ENCODE measurements around the gene CFAP58.

The CFAP58 gene

DNA sequence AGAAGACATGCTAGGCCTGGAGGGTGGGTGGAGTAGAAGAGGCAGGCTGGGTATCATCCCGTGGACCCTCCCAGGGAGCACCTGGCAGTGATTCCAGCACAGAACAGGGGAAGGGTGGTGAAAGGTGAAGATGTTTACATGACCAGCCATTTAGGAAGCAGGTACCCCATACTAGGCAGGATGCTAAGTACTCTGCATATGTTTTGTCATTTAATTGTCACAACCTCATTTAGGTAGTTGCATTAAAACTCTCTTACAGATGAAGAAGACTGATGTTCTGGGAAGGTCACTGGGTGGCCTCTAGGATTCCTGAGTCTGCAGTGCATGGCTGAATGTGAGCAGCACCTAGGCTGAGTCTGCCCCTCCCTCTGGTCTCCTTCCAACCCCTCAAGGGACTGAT lies 30.5 kb upstream of the CFAP58 start:
- no peak for DNase-seq

- DNase-seq = no peak
Measured at GRCh38 chr10:104323760-104324201, 29.9 kb upstream of the CFAP58 start.

- DNase-seq = no peak
Measured at GRCh38 chr10:104324221-104324686, 29.4 kb upstream of the CFAP58 start.

- no peak for DNase-seq
Measured at GRCh38 chr10:104324931-104325330, 28.7 kb upstream of the CFAP58 start.

- no peak for DNase-seq
Measured at GRCh38 chr10:104325436-104326435, 27.9 kb upstream of the CFAP58 start.

- no peak for DNase-seq
Measured at GRCh38 chr10:104326991-104327610, 26.5 kb upstream of the CFAP58 start.

DNA sequence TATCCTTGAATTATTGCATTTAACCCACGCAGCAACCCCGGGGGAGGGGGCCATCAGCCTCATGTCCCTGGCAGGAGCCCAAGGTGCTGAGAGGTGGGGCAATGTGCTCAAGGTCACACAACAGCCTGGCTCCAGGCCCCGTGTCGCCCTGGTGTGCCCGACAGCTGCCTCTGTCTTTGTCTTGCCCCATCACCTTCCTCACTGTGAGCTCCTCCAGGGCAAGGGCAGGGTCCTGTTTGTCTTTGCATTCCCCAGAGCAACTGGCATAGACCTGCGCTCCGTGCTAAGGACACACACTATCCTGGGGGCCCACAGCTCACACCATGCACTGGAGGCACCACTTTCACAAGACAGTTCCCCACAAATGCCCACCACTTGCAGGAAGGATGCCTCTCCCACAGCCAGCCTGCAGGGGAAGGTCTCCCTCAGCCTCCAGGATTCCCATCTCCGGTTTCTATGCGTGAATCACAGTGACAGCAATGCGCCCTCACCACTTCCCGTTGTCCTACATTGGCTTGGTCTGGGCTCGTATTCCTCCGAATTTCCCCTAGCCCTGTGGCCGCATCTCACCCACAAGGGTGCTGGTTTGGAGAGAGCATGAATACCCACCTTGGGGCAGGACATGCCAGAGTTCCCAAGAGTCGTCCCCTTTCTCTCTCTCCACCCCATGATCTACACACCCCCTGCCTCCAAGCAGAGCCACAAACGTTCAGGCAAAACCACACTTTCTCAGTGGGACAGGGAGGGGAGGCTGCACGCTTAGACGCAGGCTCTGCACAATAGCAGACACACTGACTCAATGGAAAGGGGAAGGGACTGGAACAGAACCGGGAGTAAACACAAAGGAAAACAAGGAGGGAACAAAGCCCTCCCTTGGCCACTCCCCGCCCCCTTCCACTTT lies 25.6 kb upstream of the CFAP58 start:
- no peak for DNase-seq

- no peak for DNase-seq
Measured at GRCh38 chr10:104328646-104328895, 25.1 kb upstream of the CFAP58 start.

GRCh38 chr10:104328896-104329710 lies 24.5 kb upstream of the CFAP58 start:
- no peak for DNase-seq

DNA sequence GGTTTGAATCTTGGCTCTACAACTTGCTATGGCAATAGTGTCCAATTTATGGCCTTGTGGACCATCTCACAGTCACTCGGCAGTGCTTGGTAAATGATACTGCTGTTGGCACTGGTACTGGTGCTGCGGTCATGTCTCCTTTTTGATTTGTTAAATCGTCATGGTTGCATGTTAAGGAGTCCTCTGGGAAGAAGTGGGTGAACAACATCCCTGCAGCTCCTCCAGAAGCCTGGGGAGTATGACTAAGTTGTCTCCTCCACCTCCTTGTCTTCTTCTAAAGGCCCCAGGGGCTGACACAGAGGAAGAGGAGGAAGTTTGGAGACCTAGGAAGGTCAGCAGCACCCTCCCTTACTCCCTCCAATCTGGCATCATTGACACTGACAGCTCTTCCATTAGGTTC lies 23.9 kb upstream of the CFAP58 start:
- DNase-seq = no peak

GRCh38 chr10:104330168-104331110 lies 23.2 kb upstream of the CFAP58 start:
- DNase-seq = no peak

DNA sequence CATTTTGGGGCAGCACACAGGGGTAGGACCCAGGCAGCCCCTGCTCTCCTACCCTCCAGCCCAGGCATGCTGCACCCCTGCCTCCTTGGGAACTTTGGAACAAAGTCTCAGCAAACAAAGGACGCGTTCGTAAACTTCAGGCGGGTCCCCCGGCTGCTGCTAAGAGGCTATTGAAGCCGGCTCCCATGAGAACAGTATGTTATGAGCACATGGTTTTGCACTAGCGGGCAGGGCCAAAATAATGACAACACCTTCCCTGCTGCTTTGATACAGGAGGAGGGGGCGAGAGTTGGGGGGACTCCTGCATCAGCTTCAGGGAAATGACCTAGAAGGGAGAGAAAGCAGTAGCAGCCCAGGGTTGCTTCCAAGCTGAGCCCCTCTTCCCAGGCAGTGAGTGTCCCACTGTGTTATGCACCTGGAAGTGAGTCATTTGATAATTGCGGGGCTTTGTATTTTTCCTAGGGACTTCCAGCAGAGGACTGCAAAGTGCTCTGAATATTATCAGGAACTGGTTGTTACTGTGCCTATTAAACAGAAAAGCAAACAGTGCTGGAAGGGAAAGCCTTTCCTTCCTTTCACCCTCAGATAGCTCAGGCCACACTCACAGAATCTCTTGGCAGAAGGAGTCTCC lies 22.3 kb upstream of the CFAP58 start:
- no peak for DNase-seq

- DNase-seq = no peak
Measured at GRCh38 chr10:104332243-104333031, 21.2 kb upstream of the CFAP58 start.

DNA sequence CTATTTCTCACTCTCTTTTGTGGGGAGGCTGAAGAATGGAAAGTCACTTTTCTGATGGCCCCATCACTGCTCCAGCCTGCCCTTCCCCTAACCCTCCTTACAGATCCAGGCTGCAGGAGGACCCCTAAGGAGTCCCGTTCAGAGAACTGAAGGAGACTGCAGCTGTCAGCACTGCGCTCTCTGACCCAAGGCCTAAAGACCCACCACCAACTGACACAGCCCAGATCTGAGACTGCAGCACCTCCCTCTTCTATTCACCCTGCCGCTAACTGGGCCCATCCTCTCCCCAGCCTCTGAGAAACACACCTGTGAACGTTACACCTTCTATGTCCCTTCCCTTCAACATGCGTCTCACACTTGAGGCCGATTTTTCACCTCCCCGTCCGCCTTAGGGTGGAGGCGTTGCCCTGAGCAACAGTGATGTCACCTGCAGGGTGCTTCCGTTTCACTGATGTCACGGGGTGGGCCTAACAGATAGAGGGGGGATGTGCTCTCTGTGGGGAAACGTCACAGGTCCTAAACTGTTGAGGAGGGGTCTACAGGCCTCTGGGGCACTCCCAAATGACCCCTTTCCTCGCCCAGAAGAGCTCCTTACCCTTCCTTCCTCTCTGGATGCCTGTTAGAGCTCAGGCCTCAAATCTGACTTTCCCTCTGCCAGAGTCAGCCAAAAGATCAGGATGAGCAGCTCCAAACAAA lies 20.5 kb upstream of the CFAP58 start:
- DNase-seq = no peak

DNA sequence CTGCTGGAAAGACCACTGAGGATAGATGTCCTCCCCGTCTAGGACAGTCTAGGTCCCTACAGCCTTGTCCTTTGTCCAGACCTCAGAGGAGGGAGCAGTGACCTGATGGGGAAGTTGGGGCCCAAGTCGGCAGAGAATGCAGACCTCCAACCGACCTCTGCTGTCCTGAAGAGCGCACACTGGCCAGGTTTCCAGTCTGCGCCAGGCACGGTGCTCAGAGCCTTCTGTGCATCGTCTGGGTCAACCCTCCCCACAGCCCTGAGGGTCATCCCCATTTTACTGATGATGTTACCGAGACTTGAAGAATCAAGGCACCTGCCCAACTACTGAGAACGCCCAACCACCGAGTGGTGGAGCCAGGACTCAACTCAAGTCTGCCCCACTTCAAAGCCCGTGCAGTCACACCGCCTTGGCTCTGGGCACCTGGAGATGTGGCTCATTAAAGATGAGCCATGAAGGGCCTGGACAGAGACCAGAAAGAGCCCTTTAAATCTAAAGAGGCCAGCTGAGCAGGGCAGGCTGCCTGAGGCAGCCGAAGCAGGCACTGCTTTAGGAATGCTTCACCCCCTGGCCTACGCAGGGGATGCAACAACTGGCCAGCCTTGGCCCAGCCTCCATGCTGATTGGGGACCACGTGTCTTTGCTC lies 19.8 kb upstream of the CFAP58 start:
- DNase-seq = no peak

DNA sequence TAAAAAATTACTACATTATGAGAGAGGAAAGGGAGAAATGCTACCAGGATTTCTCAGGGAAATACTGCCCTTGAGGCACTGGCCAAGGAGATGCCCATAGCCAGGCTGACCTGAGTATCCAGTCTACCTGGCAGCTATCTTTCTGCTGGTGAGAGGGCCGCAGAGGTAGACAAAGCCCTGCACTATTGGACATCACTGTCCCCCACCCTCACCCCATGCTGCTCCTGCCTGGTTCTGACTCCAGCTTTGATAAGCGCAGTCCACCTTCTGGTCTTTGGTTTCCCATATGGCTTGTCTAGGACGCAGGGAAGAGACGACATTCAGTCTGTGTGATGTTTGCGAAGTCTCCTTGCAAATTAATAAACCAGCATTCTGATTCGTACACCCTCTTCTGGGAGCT lies 19.1 kb upstream of the CFAP58 start:
- DNase-seq = peak in 1 of 2 experiments; percentile 41

- peak; percentile 5 to 62 for DNase-seq
Measured at GRCh38 chr10:104334965-104335650, 18.5 kb upstream of the CFAP58 start.

Data from NCI-H524 (cell line).